WTC11 (cell line): Measurements from ENCODE around the gene ZNF135. TPM values are rescaled to one million over a fixed set of nuclear protein-coding genes. Genes with fewer than 3 reads are reported as not detected.

Experiments
- ATAC-seq: fragments of 200-7000 bp; cut with Tn5 transposase; 2 replicates; pipeline ENCODE4 v1.10.0; 2021; ENCODE audit warnings: mild to moderate bottlenecking, moderate library complexity
- CTCF ChIA-PET: fragments of 300-600 bp; sonication (Branson Sonifier 250); formaldehyde crosslinking; loops from one replicate; lab custom pipeline; 2021; ENCODE audit warnings: antibody characterized with exemption; lab: Charles Lee
- POLR2A ChIA-PET: fragments of 350-600 bp; sonication (Branson Sonifier 250); formaldehyde crosslinking; loops from one replicate; lab custom pipeline; 2021; ENCODE audit warnings: antibody characterized with exemption; lab: Charles Lee
- DNase-seq: peaks from one replicate; pipeline ENCODE4 v3.0.0; 2021; ENCODE audit warnings: low spot score
- H3K27ac Mint-ChIP-seq: 2 replicates; pipeline ENCODE4 v1.8.0; 2021; ENCODE audit warnings: mixed read lengths
- H3K27me3 Mint-ChIP-seq: 2 replicates; pipeline ENCODE4 v1.8.0; 2021; ENCODE audit warnings: low read depth, mild to moderate bottlenecking, moderate library complexity, mixed read lengths
- H3K36me3 Mint-ChIP-seq: 2 replicates; pipeline ENCODE4 v1.8.0; 2021; ENCODE audit warnings: mixed read lengths
- H3K4me1 Mint-ChIP-seq: 2 replicates; pipeline ENCODE4 v1.8.0; 2022; ENCODE audit warnings: mixed read lengths
- H3K4me3 Mint-ChIP-seq: 2 replicates; pipeline ENCODE4 v1.8.0; 2021; ENCODE audit warnings: mild to moderate bottlenecking, moderate library complexity, mixed read lengths
- H3K9me3 Mint-ChIP-seq: 2 replicates; pipeline ENCODE4 v1.8.0; 2021; ENCODE audit warnings: mixed read lengths
- ARID4B ChIP-seq: sonication (generic); formaldehyde crosslinking; IDR thresholded peaks from 2 replicates; pipeline ENCODE4 v1.8.0; 2023; ENCODE audit warnings: missing genetic modification reagents, mild to moderate bottlenecking, borderline replicate concordance
- CDX4 ChIP-seq: fragments of 250-450 bp; sonication (Bioruptor Pico); IDR thresholded peaks from 2 replicates; pipeline ENCODE4 v1.9.0; 2021; ENCODE audit warnings: moderate library complexity, mild to moderate bottlenecking, inconsistent platforms, borderline replicate concordance
- CREM ChIP-seq: sonication (generic); formaldehyde crosslinking; IDR thresholded peaks from 2 replicates; pipeline ENCODE4 v1.8.1; 2022; ENCODE audit warnings: mild to moderate bottlenecking, missing genetic modification reagents, moderate library complexity
- ETV6 ChIP-seq: sonication (generic); formaldehyde crosslinking; IDR thresholded peaks from 2 replicates; pipeline ENCODE4 v1.8.1; 2022; ENCODE audit warnings: mild to moderate bottlenecking, missing genetic modification reagents
- FOXP1 ChIP-seq: sonication (generic); formaldehyde crosslinking; IDR thresholded peaks from 2 replicates; pipeline ENCODE4 v1.8.0; 2022; ENCODE audit warnings: missing genetic modification reagents, mild to moderate bottlenecking, moderate library complexity, borderline replicate concordance
- FOXP4 ChIP-seq: sonication (generic); formaldehyde crosslinking; IDR thresholded peaks from 2 replicates; pipeline ENCODE4 v1.8.0; 2022; ENCODE audit warnings: mild to moderate bottlenecking, missing genetic modification reagents
- KAT7 ChIP-seq: sonication (generic); formaldehyde crosslinking; IDR thresholded peaks from 2 replicates; pipeline ENCODE4 v1.8.1; 2023; ENCODE audit warnings: missing genetic modification reagents, mild to moderate bottlenecking, borderline replicate concordance
- MXD4 ChIP-seq: fragments of 250-450 bp; sonication (Bioruptor Pico); IDR thresholded peaks from 2 replicates; pipeline ENCODE4 v1.8.0; 2021; ENCODE audit warnings: mild to moderate bottlenecking, moderate library complexity, borderline replicate concordance
- NFYB ChIP-seq: sonication (generic); formaldehyde crosslinking; conservative IDR thresholded peaks from 2 replicates; pipeline ENCODE4 v1.8.0; 2022; ENCODE audit warnings: low read depth, missing genetic modification reagents
- NR3C1 ChIP-seq: sonication (generic); formaldehyde crosslinking; conservative IDR thresholded peaks from 2 replicates; pipeline ENCODE4 v1.8.1; 2023; ENCODE audit warnings: low read depth, mild to moderate bottlenecking, missing genetic modification reagents
- SP1 ChIP-seq: sonication (generic); formaldehyde crosslinking; conservative IDR thresholded peaks from 2 replicates; pipeline ENCODE4 v1.8.1; 2022; ENCODE audit warnings: missing genetic modification reagents
- TP53 ChIP-seq: sonication (generic); formaldehyde crosslinking; IDR thresholded peaks from 2 replicates; pipeline ENCODE4 v1.8.1; 2023; ENCODE audit warnings: mild to moderate bottlenecking, missing genetic modification reagents
- USF1 ChIP-seq: sonication (generic); formaldehyde crosslinking; IDR thresholded peaks from 2 replicates; pipeline ENCODE4 v1.8.0; 2022; ENCODE audit warnings: mild to moderate bottlenecking, missing genetic modification reagents
- USF2 ChIP-seq: sonication (generic); formaldehyde crosslinking; IDR thresholded peaks from 2 replicates; pipeline ENCODE4 v1.8.1; 2023; ENCODE audit warnings: mild to moderate bottlenecking, missing genetic modification reagents, moderate library complexity
- ZBTB21 ChIP-seq: sonication (generic); formaldehyde crosslinking; IDR thresholded peaks from 2 replicates; pipeline ENCODE4 v1.8.1; 2023; ENCODE audit warnings: mild to moderate bottlenecking, missing genetic modification reagents, borderline replicate concordance
- ZMAT4 ChIP-seq: fragments of 250-450 bp; sonication (Bioruptor Pico); IDR thresholded peaks from 2 replicates; pipeline ENCODE4 v1.9.0; 2021; ENCODE audit warnings: mild to moderate bottlenecking
- ZNF121 ChIP-seq: sonication (generic); formaldehyde crosslinking; IDR thresholded peaks from 2 replicates; pipeline ENCODE4 v1.8.0; 2023; ENCODE audit warnings: missing genetic modification reagents
- ZNF416 ChIP-seq: fragments of 250-450 bp; sonication (Bioruptor Pico); IDR thresholded peaks from 2 replicates; pipeline ENCODE4 v1.9.0; 2021; ENCODE audit warnings: mild to moderate bottlenecking, inconsistent platforms
- ZNF423 ChIP-seq: fragments of 250-450 bp; sonication (Bioruptor Pico); IDR thresholded peaks from 2 replicates; pipeline ENCODE4 v2.1.2; 2022; ENCODE audit warnings: mild to moderate bottlenecking, moderate library complexity
- total RNA-seq: library from RNA; stranded (reverse); gene quantifications from 3 replicates; pipeline ENCODE4 v1.2.3, GENCODE V29; 2021

ZNF135 gene
- total RNA-seq, 1 experiment from 2014 or later: 5.6 TPM

- ATAC-seq: no peak
- DNase-seq: no peak
- no peaks in the 10 kb centered on the region; the same call in 1 of the 2 replicates for H3K36me3 Mint-ChIP-seq
- CTCF ChIA-PET: no interaction called here
- H3K4me1 Mint-ChIP-seq: peaks cover 7% of the 10 kb centered on the region
- H3K27me3 Mint-ChIP-seq: peaks cover 17% of the 10 kb centered on the region
- no peak overlapping the region for H3K4me3 Mint-ChIP-seq
- H3K27ac Mint-ChIP-seq: no peak overlapping the region
- TF ChIP-seq ZNF121 (no peak), KAT7 (CRISPR knock-in tag) (no peak), MXD4 (CRISPR knock-in tag) (no peak), TP53 (no peak)
- POLR2A ChIA-PET: interaction anchor here (0.5 kb wide), 1 partner anchor 8 kb away, joined by 4 read pairs; no protein-coding TSS in a partner anchor
- peaks cover 30% of the 10 kb centered on the region for H3K9me3 Mint-ChIP-seq
These were observed 34.4 kb upstream of the ZNF135 start for GRCh38 chr19:58024661-58025060.

GRCh38 chr19:58033741-58034476 is 25.2 kb upstream of the ZNF135 start, which contains the start of gene ZSCAN1:
TSS of gene ZSCAN1 (plus strand) at chr19:58034025. CDS start at chr19:58037837, 3,812 bp downstream.
- TF ChIP-seq NR3C1 (CRISPR knock-in tag) (no peak), ETV6 (CRISPR knock-in tag) (0 out of 2 replicates have a peak, but pooled peaks have one; percentile 63), TP53 (peak; percentile 71), ZNF423 (peak; percentile 83), USF2 (CRISPR knock-in tag) (peak; percentile 54), CREM (CRISPR knock-in tag) (peak; percentile 50; the same call in 1 of the 2 replicates), CDX4 (no peak), FOXP1 (CRISPR knock-in tag) (0 out of 2 replicates have a peak, but pooled peaks have one; percentile 59), SP1 (peak; percentile 83), ZBTB21 (CRISPR knock-in tag) (0 out of 2 replicates have a peak, but pooled peaks have one; percentile 19), KAT7 (CRISPR knock-in tag) (0 out of 2 replicates have a peak, but pooled peaks have one; percentile 47), ZMAT4 (CRISPR knock-in tag) (no peak), NFYB (CRISPR knock-in tag) (peak; percentile 70), ARID4B (CRISPR knock-in tag) (peak; percentile 19; the same call in 1 of the 2 replicates), FOXP4 (peak; percentile 64; the same call in 1 of the 2 replicates), ZNF416 (no peak), USF1 (CRISPR knock-in tag) (peak; percentile 10; the same call in 1 of the 2 replicates)
- 0 out of 2 replicates have a peak, but pooled peaks cover 3% of the 10 kb centered on the region for H3K36me3 Mint-ChIP-seq
- peaks cover 60% of the 10 kb centered on the region for H3K27me3 Mint-ChIP-seq
- peak within 1 kb of the TSS; percentile 75 for H3K4me3 Mint-ChIP-seq
- peak; percentile 86 for ATAC-seq
- DNase-seq: peak; percentile 97
- H3K4me1 Mint-ChIP-seq: peaks cover 26% of the 10 kb centered on the region
- CTCF ChIA-PET: interaction anchor here (0.6 to 1.5 kb wide), 6 partner anchors 9 to 117 kb away, joined by 3 to 5 read pairs (median 4); partner anchors contain the start of gene ZNF135
- POLR2A ChIA-PET: interaction anchor here (1.0 kb wide), 1 partner anchor 9 kb away, joined by 3 read pairs; no protein-coding TSS in a partner anchor
- peaks cover 8% of the 10 kb centered on the region for H3K9me3 Mint-ChIP-seq
- H3K27ac Mint-ChIP-seq: peak within 1 kb of the TSS; percentile 54; the same call in 1 of the 2 replicates
